Loucy (cell line): ENCODE measurements around the gene SCAMP4.

ENCODE experiments used
- EZH2phosphoT487 ChIP-seq: fragments of 200-600 bp; IDR thresholded peaks from 2 replicates; pipeline ENCODE4 v1.6.1; 2018; ENCODE audit warnings: antibody characterized with exemption, mild to moderate bottlenecking, moderate library complexity, borderline replicate concordance
- TF ChIP-seq, protein P1 (sequence below): fragments of 200-600 bp; sonication (generic); conservative IDR thresholded peaks from 2 replicates; pipeline ENCODE4 v1.5.1; 2014; ENCODE audit warnings: mild to moderate bottlenecking, antibody characterized with exemption, low read length

DNA sequence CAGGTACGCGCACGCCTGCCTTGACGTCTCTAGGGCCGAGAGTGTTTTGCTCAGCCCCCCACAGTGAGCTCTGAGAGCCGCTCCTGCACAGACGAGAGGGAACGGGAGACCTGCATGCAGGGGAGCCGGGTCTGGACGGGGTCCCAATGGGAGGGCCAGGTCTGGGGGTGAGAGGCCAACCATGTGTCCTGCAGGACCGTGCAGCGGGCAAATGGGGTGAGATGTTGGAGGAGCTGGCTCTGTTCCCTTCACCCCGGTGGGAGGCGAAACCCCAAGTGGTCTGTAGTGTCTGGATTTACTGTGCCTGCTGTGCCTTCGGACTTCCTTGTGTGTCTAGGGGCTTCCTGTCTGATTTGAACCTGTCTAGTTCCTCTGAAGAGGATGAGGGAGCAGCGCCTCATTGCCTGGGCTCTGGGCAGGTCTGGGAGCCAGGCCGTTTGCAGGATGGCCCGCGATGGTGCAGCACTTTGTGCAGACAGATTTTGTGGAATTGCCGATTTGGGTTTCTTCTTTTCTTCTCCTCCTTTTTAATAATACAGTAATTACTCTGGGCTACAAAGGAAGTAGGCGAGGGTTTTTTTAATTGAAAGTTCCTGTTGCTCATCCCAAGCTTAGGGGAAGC, 37.8 kb downstream of the SCAMP4 start:
- TF ChIP-seq, protein P1, sequence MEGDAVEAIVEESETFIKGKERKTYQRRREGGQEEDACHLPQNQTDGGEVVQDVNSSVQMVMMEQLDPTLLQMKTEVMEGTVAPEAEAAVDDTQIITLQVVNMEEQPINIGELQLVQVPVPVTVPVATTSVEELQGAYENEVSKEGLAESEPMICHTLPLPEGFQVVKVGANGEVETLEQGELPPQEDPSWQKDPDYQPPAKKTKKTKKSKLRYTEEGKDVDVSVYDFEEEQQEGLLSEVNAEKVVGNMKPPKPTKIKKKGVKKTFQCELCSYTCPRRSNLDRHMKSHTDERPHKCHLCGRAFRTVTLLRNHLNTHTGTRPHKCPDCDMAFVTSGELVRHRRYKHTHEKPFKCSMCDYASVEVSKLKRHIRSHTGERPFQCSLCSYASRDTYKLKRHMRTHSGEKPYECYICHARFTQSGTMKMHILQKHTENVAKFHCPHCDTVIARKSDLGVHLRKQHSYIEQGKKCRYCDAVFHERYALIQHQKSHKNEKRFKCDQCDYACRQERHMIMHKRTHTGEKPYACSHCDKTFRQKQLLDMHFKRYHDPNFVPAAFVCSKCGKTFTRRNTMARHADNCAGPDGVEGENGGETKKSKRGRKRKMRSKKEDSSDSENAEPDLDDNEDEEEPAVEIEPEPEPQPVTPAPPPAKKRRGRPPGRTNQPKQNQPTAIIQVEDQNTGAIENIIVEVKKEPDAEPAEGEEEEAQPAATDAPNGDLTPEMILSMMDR: no peak
- TF ChIP-seq EZH2phosphoT487: no peak
